Testis (tissue), 3 donors: ENCODE measurements around the gene PROKR2. TPM values are rescaled to one million over a fixed set of nuclear protein-coding genes. Genes with fewer than 3 reads are reported as not detected.

Experiments used
- DNase-seq: peaks from one replicate; pipeline ENCODE4 v3.0.0-alpha.2; 2019
- H3K27ac ChIP-seq, 2 donors: fragments of 200-600 bp; sonication (generic); one replicate each; pipeline ENCODE4 v1.5.1; 2019
- H3K27me3 ChIP-seq: fragments of 200-600 bp; sonication (generic); one replicate; pipeline ENCODE4 v1.5.1; 2019
- H3K36me3 ChIP-seq: fragments of 200-600 bp; sonication (generic); one replicate; pipeline ENCODE4 v1.5.1; 2017; ENCODE audit warnings: low read depth; ENCODE audit errors: missing control alignments
- H3K4me1 ChIP-seq: fragments of 200-600 bp; sonication (generic); one replicate; pipeline ENCODE4 v1.5.1; 2019
- H3K4me3 ChIP-seq, 2 donors: fragments of 200-600 bp; sonication (generic); one replicate each; pipeline ENCODE4 v1.5.1; 2017 to 2019
- H3K9me3 ChIP-seq: fragments of 200-600 bp; sonication (generic); one replicate; pipeline ENCODE4 v1.5.1; 2017
- CTCF ChIP-seq, 3 experiments: fragments of 450-650 bp in 2 of 3; fragments of 200-600 bp in 1 of 3; sonication (generic) in 1 of 3; IDR thresholded peaks; one replicate each; pipeline ENCODE4 v1.5.1; 2016 to 2019; ENCODE audit warnings: antibody characterized with exemption in 3 of 3, mild to moderate bottlenecking in 2 of 3, moderate library complexity in 1 of 3
- POLR2A ChIP-seq: fragments of 450-650 bp; IDR thresholded peaks from one replicate; pipeline ENCODE4 v1.6.1; 2017; ENCODE audit warnings: antibody characterized with exemption, mild to moderate bottlenecking, moderate library complexity
- WGBS, 2 donors: methylation state at CpG; one replicate each; pipeline ENCODE4 v1.1.5; 2018; 5-methylcytosine and 5-hydroxymethylcytosine counted together
- intact Hi-C: fragments of 100-400 bp; cut with DNase I; formaldehyde crosslinking; loops from one replicate; pipeline ENCODE4 v1.15.1; 2023; ENCODE audit warnings: low total_unique reads
- polyA plus RNA-seq: library from polyadenylated mRNA; stranded (reverse); fragments of 350-450 nt; fragmentation: Illumina TruSeq; extraction: RNeasy Lipid Tissue Mini Kit (QIAGEN cat#74804); gene quantifications from one replicate; pipeline ENCODE4 v1.2.3, GENCODE V29; 2014; ENCODE audit warnings: low read depth, low replicate concordance; ENCODE audit not compliant: insufficient read depth
- total RNA-seq, 2 donors: library from RNA; depleted of rRNA; stranded (reverse); fragments of >200 nt; gene quantifications; one replicate each; pipeline ENCODE4 v1.2.3, GENCODE V29; 2016

Gene PROKR2
- total and polyA plus RNA-seq, 3 donors from 2014 or later, result 0.31 to 0.71 (median 0.66) TPM

GRCh38 chr20:5315807-5316187, 957 bp downstream of the PROKR2 start:
- intact Hi-C loops, result no loop called here
- no peaks in the 10 kb centered on the region for H3K9me3 ChIP-seq
- H3K36me3 ChIP-seq, result no peaks in the 10 kb centered on the region
- WGBS, 2 donors, result 0 to 1% methylated on average over 12 to 28 of the region's 28 CpGs
- H3K4me3 ChIP-seq, result peak overlapping the region in 1 of 2 donors; percentile 20
- H3K4me1 ChIP-seq, result no peaks in the 10 kb centered on the region
- H3K27ac ChIP-seq, result no peak overlapping the region
- no peak for DNase-seq
- H3K27me3 ChIP-seq, result no peaks in the 10 kb centered on the region
- no peak for TF ChIP-seq CTCF (IDR thresholded peaks at IDR 0.05)
- TF ChIP-seq POLR2A, result no peak

DNA sequence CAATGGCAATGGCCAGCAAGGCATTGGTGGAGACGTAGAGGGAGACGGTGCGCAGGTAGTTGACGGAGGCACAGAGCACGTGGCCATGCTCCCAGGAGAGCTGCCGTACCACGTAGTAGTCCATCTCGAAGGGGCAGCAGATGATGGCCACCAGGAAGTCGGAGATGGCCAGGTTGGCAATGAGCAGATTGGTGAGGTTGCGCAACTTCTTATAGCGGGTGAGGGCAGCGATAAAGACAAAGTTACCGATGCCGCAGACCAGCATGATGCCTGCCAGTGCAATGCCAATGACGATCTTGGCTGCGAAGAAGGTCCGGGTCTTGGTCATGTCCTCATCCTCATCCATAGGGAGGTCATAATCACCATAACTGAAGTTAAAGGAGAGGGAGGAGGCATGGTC, 2.8 kb downstream of the PROKR2 start:
- H3K4me1 ChIP-seq, result no peaks in the 10 kb centered on the region

GRCh38 chr20:5312518-5312917, 4.2 kb downstream of the PROKR2 start:
- intact Hi-C loops, result no loop called here
- 77 to 79% methylated on average over 5 of the region's 5 CpGs for WGBS, 2 donors
- TF ChIP-seq POLR2A (no peak), CTCF (IDR thresholded peaks at IDR 0.05) (no peak)
- Histone ChIP-seq H3K4me1 (no peaks in the 10 kb centered on the region), H3K4me3 (no peak overlapping the region), H3K9me3 (no peaks in the 10 kb centered on the region), H3K36me3 (no peaks in the 10 kb centered on the region), H3K27ac (no peak overlapping the region), H3K27me3 (no peaks in the 10 kb centered on the region)
- DNase-seq, result no peak

More for the DNA sequence above, 2.8 kb downstream of the PROKR2 start:
- WGBS, 2 donors, result 94 to 96% methylated on average over 15 to 17 of the region's 17 CpGs
- no peak overlapping the region for H3K27ac ChIP-seq
- H3K4me3 ChIP-seq, result no peak overlapping the region
- H3K36me3 ChIP-seq, result no peaks in the 10 kb centered on the region
- H3K27me3 ChIP-seq, result no peaks in the 10 kb centered on the region
- H3K9me3 ChIP-seq, result no peaks in the 10 kb centered on the region
- TF ChIP-seq POLR2A (no peak), CTCF (IDR thresholded peaks at IDR 0.05) (no peak)
- intact Hi-C loops, result no loop called here
- DNase-seq, result no peak

DNA sequence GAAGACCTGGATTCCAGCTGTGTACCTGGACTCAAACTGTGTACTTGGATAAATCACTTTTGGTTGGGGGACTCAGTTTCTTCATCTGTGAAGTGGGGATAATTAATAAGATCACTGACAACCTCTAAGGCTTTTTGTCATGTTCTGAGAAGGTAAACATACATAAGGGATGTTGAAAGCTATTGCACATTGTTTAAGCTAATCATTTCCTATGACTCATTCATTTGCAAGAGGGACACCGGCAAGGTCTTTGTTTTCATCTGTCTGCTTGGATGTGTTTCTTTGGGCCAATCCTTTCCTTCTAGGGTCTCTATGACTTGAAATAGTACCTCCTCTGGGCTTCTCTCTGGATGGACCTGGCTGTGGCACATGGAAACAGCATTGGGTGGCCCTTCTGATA, 6.8 kb downstream of the PROKR2 start:
- H3K27ac ChIP-seq, result no peak overlapping the region
- no peaks in the 10 kb centered on the region for H3K27me3 ChIP-seq
- no peaks in the 10 kb centered on the region for H3K9me3 ChIP-seq
- H3K4me3 ChIP-seq, result no peak overlapping the region
- DNase-seq, result no peak
- TF ChIP-seq POLR2A, result no peak
- TF ChIP-seq CTCF (IDR thresholded peaks at IDR 0.05), result no peak
- intact Hi-C loops, result no loop called here
- H3K36me3 ChIP-seq, result no peaks in the 10 kb centered on the region
- WGBS, 2 donors, result 90 to 93% methylated on average over 1 of the region's 1 CpG
- H3K4me1 ChIP-seq, result no peaks in the 10 kb centered on the region

- no peak for DNase-seq
- Histone ChIP-seq H3K4me3 (no peak overlapping the region), H3K4me1 (no peaks in the 10 kb centered on the region), H3K27me3 (no peaks in the 10 kb centered on the region), H3K27ac (no peak overlapping the region), H3K9me3 (no peaks in the 10 kb centered on the region), H3K36me3 (no peaks in the 10 kb centered on the region)
- 83 to 88% methylated on average over 5 of the region's 5 CpGs for WGBS, 2 donors
- no peak for TF ChIP-seq POLR2A
- TF ChIP-seq CTCF (IDR thresholded peaks at IDR 0.05), result no peak
- intact Hi-C loops, result no loop called here
Observed at GRCh38 chr20:5298811-5299210, 17.9 kb downstream of the PROKR2 start.
